Gastroesophageal sphincter (tissue), 3 donors: ENCODE data around the gene PGM1.

Source experiments
- EP300 ChIP-seq: sonication (generic); formaldehyde crosslinking; IDR thresholded peaks from one replicate; pipeline ENCODE4 v1.6.1; 2017; ENCODE audit warnings: antibody characterized with exemption, mild to moderate bottlenecking
- POLR2AphosphoS5 ChIP-seq: sonication (generic); formaldehyde crosslinking; IDR thresholded peaks from one replicate; pipeline ENCODE4 v1.6.1; 2017; ENCODE audit warnings: antibody characterized with exemption
- TF ChIP-seq, protein P1 (sequence below), 4 experiments: fragments of 200-600 bp in 2 of 4; fragments of 450-650 bp in 2 of 4; sonication (generic) in 1 of 4; IDR thresholded peaks; one replicate each; pipeline ENCODE4 v1.5.1; 2017 to 2019; ENCODE audit warnings: antibody characterized with exemption in 4 of 4, mild to moderate bottlenecking in 2 of 4, moderate library complexity in 2 of 4

DNA sequence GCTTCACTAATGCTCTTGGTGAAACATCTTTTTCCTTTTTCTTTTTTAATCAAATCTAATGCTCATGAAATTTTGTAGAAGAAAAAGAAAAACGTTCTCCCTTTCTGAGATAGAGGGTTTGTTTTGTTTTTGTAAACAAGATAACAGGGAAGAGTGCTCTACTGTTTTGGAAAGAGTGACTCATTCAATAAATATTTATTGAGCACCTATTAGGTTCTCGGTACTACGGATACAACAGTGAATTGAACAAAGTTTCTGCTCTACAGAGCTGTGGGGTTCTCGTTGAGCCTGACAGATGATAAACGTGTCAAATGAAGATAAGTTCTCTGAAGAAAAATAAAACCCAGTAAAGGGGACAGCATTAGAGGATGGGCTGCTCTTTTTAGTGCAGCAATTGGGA is 7.0 kb downstream of the PGM1 start:
- TF ChIP-seq, protein P1, sequence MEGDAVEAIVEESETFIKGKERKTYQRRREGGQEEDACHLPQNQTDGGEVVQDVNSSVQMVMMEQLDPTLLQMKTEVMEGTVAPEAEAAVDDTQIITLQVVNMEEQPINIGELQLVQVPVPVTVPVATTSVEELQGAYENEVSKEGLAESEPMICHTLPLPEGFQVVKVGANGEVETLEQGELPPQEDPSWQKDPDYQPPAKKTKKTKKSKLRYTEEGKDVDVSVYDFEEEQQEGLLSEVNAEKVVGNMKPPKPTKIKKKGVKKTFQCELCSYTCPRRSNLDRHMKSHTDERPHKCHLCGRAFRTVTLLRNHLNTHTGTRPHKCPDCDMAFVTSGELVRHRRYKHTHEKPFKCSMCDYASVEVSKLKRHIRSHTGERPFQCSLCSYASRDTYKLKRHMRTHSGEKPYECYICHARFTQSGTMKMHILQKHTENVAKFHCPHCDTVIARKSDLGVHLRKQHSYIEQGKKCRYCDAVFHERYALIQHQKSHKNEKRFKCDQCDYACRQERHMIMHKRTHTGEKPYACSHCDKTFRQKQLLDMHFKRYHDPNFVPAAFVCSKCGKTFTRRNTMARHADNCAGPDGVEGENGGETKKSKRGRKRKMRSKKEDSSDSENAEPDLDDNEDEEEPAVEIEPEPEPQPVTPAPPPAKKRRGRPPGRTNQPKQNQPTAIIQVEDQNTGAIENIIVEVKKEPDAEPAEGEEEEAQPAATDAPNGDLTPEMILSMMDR (IDR thresholded peaks at IDR 0.05), result no peak
- TF ChIP-seq POLR2AphosphoS5 (no peak), EP300 (no peak)
